Peyer's patch (tissue), 4 donors: ENCODE results near the gene KLHL29.

Source experiments
- CTCF ChIP-seq, 6 experiments: fragments of 450-650 bp in 4 of 6; fragments of 200-600 bp in 2 of 6; sonication (generic) in 1 of 6; IDR thresholded peaks; one replicate each; pipeline ENCODE4 v1.5.1; 2017 to 2019; ENCODE audit warnings: antibody characterized with exemption in 6 of 6, mild to moderate bottlenecking in 3 of 6, moderate library complexity in 1 of 6
- POLR2A ChIP-seq, 2 donors: fragments of 450-650 bp; IDR thresholded peaks; one replicate each; pipeline ENCODE4 v1.5.1; 2017; ENCODE audit warnings: antibody characterized with exemption in 2 of 2, mild to moderate bottlenecking in 2 of 2, moderate library complexity in 2 of 2

GRCh38 chr2:23675506-23675905 is 290.5 kb downstream of the KLHL29 start:
- TF ChIP-seq POLR2A (IDR thresholded peaks at IDR 0.05) (no peak), CTCF (IDR thresholded peaks at IDR 0.05) (no peak)
